ENCODE results near the gene DCLRE1B. TPM values are rescaled to one million over a fixed set of nuclear protein-coding genes. Genes with fewer than 3 reads are reported as not detected.
A peak's percentile ranks its signal among the peaks of the same experiment; 100 is the strongest.

The DCLRE1B gene
- total RNA-seq, 2 donors from 2014 or later: 5.4 to 9.5 TPM

DNA sequence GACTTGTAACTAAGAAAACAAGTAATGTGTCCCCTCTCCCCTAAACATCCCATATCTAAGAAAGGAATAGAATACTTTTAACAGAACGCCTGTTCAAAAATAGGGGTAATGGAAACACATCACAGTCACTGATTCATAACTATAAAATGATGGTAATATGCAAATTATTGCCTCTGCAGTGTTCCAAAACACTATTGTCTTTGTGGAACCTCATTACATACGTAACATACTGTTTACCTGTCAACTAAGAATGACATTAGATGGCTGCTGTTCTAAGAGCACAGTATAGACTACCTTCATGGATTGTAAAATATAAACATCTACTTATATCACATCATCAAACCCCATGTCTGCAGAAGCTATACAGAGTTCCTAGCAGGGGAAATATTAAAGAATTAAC is 14.3 kb upstream of the DCLRE1B start:
- no peak for TF ChIP-seq CTCF (IDR thresholded peaks at IDR 0.05)
- Histone ChIP-seq H3K4me3 (no peak overlapping the region), H3K36me3 (no peaks in the 10 kb centered on the region), H3K27me3 (no peaks in the 10 kb centered on the region), H3K9ac (ENCODE audit: low read depth in 2 of 2, low read length in 2 of 2) (no peak overlapping the region), H3K27ac (no peak overlapping the region), H3K9me3 (no peaks in the 10 kb centered on the region), H3K4me1 (no peaks in the 10 kb centered on the region)
- intact Hi-C loops (cut with DNase I): no loop called here
- no peak for DNase-seq

DNA sequence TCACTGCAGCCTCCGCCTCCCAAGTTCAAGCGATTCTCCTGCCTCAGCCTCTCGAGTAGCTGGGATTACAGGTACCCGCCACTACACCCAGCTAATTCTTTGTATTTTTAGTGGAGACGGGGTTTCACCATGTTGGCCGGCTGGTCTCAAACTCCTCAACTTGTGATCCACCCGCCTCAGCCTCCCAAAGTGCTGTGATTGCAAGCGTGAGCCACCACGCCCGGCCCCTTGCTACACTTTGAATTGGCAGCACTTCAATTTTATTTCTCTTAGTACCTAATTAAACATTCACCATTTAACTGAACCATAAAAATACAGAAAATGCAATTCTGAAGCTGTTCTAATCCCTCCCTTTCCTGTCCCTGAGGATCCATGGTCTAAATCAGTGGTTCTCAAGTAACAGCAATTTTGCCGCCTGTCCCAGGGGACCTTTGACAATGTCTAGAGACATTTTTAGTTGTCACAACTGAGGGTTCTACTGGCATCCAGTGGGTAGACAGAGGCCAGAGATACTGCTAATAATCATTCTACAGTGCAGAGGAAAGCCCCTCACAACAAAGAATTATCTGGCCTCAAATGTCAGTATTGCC is 13.4 kb upstream of the DCLRE1B start:
- TF ChIP-seq CTCF (IDR thresholded peaks at IDR 0.05): no peak
- intact Hi-C loops (cut with DNase I): no loop called here
- Histone ChIP-seq H3K36me3 (no peaks in the 10 kb centered on the region), H3K9ac (ENCODE audit: low read depth in 2 of 2, low read length in 2 of 2) (no peak overlapping the region), H3K9me3 (no peaks in the 10 kb centered on the region), H3K27me3 (no peaks in the 10 kb centered on the region), H3K4me3 (no peak overlapping the region), H3K27ac (no peak overlapping the region), H3K4me1 (no peaks in the 10 kb centered on the region)
- DNase-seq: peak; percentile 38

GRCh38 chr1:113893267-113893666 is 11.9 kb upstream of the DCLRE1B start:
- Histone ChIP-seq H3K9me3 (no peaks in the 10 kb centered on the region), H3K4me1 (no peaks in the 10 kb centered on the region), H3K27me3 (no peaks in the 10 kb centered on the region), H3K4me3 (no peak overlapping the region), H3K36me3 (no peaks in the 10 kb centered on the region), H3K9ac (ENCODE audit: low read depth in 2 of 2, low read length in 2 of 2) (no peak overlapping the region), H3K27ac (no peak overlapping the region)
- DNase-seq: no peak
- TF ChIP-seq CTCF (IDR thresholded peaks at IDR 0.05): no peak
- intact Hi-C loops (cut with DNase I): no loop called here

GRCh38 chr1:113895098-113895497 is 10.0 kb upstream of the DCLRE1B start:
- intact Hi-C loops (cut with DNase I): no loop called here
- no peak overlapping the region for H3K27ac ChIP-seq
- TF ChIP-seq CTCF (IDR thresholded peaks at IDR 0.05): no peak

GRCh38 chr1:113895961-113896360 is 9.2 kb upstream of the DCLRE1B start:
- intact Hi-C loops (cut with DNase I): no loop called here
- H3K36me3 ChIP-seq: no peaks in the 10 kb centered on the region
- no peak overlapping the region for H3K4me3 ChIP-seq
- H3K9me3 ChIP-seq: no peaks in the 10 kb centered on the region
- no peak for TF ChIP-seq CTCF (IDR thresholded peaks at IDR 0.05)
- no peaks in the 10 kb centered on the region for H3K4me1 ChIP-seq
- no peak overlapping the region for H3K27ac ChIP-seq
- H3K9ac ChIP-seq (ENCODE audit: low read depth in 2 of 2, low read length in 2 of 2): no peak overlapping the region
- no peak for DNase-seq
- no peaks in the 10 kb centered on the region for H3K27me3 ChIP-seq

More at GRCh38 chr1:113895098-113895497, 10.0 kb upstream of the DCLRE1B start:
- Histone ChIP-seq H3K27me3 (no peaks in the 10 kb centered on the region), H3K4me1 (no peaks in the 10 kb centered on the region), H3K9me3 (no peaks in the 10 kb centered on the region), H3K4me3 (no peak overlapping the region), H3K36me3 (no peaks in the 10 kb centered on the region), H3K9ac (ENCODE audit: low read depth in 2 of 2, low read length in 2 of 2) (no peak overlapping the region)
- no peak for DNase-seq

Measured in colonic mucosa (tissue), 4 donors.